C4-2B (cell line): ENCODE data around the gene MYCT1.

Experiments used
- ZFX ChIP-seq: fragments of 450-650 bp; IDR thresholded peaks from 2 replicates; pipeline ENCODE4 v1.6.1; 2017
- TF ChIP-seq, protein P1 (sequence below): fragments of 450-650 bp; conservative IDR thresholded peaks from 2 replicates; pipeline ENCODE4 v1.5.1; 2017; ENCODE audit warnings: mild to moderate bottlenecking

DNA sequence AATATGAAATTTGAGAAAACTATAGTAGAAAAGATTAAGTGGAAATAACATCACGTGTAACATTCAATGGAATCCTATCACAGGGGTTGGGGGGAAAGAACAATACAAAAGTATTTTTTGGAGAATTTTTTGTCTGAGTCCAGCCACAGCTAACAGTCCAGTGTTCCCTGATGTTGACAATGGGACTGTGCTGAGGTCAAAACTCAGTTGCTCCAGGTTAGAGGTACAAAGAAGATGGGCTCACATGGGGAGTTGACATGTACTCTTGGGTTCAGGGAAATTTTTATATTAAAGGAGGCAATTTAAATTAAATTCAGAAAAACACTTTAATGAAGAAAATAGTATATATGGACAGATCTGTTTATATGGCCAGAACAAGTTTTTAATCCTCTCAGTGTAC, 995 bp downstream of the MYCT1 start:
- TF ChIP-seq, protein P1, sequence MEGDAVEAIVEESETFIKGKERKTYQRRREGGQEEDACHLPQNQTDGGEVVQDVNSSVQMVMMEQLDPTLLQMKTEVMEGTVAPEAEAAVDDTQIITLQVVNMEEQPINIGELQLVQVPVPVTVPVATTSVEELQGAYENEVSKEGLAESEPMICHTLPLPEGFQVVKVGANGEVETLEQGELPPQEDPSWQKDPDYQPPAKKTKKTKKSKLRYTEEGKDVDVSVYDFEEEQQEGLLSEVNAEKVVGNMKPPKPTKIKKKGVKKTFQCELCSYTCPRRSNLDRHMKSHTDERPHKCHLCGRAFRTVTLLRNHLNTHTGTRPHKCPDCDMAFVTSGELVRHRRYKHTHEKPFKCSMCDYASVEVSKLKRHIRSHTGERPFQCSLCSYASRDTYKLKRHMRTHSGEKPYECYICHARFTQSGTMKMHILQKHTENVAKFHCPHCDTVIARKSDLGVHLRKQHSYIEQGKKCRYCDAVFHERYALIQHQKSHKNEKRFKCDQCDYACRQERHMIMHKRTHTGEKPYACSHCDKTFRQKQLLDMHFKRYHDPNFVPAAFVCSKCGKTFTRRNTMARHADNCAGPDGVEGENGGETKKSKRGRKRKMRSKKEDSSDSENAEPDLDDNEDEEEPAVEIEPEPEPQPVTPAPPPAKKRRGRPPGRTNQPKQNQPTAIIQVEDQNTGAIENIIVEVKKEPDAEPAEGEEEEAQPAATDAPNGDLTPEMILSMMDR, result no peak
- TF ChIP-seq ZFX, result no peak
